22Rv1 (cell line): Measurements from ENCODE around the gene KLHDC4.

Source experiments
- ZFX ChIP-seq: fragments of 450-650 bp; IDR thresholded peaks from 2 replicates; pipeline ENCODE4 v1.6.1; 2017; ENCODE audit warnings: antibody characterized with exemption, borderline replicate concordance
- TF ChIP-seq, protein P1 (sequence below): fragments of 450-650 bp; IDR thresholded peaks from 2 replicates; pipeline ENCODE4 v1.5.1; 2017; ENCODE audit warnings: mild to moderate bottlenecking

DNA sequence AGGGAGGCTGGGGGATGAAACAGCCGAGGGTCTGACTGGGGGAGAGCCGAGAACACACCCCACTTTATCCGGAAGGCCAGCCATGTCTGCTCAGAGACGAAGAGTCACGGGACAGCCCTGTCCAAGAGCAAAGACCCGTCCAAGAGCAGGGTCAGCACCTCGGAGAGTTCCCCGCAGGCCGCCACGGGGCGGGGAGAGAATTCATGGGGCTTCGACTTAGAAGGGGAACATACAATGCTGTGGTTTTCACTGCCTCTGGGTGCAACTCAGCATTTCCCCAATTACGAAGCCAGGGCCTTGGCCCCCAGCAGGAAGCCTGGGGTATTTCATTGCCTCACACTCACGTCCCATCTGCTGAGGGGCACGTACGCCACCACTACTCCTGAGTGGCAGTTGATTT, 104.2 kb downstream of the KLHDC4 start:
- TF ChIP-seq, protein P1, sequence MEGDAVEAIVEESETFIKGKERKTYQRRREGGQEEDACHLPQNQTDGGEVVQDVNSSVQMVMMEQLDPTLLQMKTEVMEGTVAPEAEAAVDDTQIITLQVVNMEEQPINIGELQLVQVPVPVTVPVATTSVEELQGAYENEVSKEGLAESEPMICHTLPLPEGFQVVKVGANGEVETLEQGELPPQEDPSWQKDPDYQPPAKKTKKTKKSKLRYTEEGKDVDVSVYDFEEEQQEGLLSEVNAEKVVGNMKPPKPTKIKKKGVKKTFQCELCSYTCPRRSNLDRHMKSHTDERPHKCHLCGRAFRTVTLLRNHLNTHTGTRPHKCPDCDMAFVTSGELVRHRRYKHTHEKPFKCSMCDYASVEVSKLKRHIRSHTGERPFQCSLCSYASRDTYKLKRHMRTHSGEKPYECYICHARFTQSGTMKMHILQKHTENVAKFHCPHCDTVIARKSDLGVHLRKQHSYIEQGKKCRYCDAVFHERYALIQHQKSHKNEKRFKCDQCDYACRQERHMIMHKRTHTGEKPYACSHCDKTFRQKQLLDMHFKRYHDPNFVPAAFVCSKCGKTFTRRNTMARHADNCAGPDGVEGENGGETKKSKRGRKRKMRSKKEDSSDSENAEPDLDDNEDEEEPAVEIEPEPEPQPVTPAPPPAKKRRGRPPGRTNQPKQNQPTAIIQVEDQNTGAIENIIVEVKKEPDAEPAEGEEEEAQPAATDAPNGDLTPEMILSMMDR: no peak
- no peak for TF ChIP-seq ZFX
